NCI-H345 treated with DMSO at 0.1 percent for 48 hours (cell line): ENCODE results near the gene CD14.
"Not testable (repeated sequence)": the region's sequence is repeated elsewhere in the genome, so short reads cannot be mapped to it uniquely, and the experiment has no call there.

Experiments
- DNase-seq: peaks from one replicate; lab custom pipeline; 2025; ENCODE audit not compliant: unreplicated experiment; lab: John Stamatoyannopoulos, UW

CD14 gene

GRCh38 chr5:140635291-140636257 lies 2.6 kb upstream of the CD14 start:
- no peak for DNase-seq

- DNase-seq: no peak
Observed at GRCh38 chr5:140634103-140634502, 1.1 kb upstream of the CD14 start.

- DNase-seq: no peak
Observed at GRCh38 chr5:140633501-140633900, 526 bp upstream of the CD14 start.

- DNase-seq: no peak
Observed at GRCh38 chr5:140632366-140633020, 482 bp downstream of the CD14 start.

- DNase-seq: no peak
Observed at GRCh38 chr5:140631831-140632365, 1.1 kb downstream of the CD14 start.

- no peak for DNase-seq
Observed at GRCh38 chr5:140631036-140631417, 1.9 kb downstream of the CD14 start.

- DNase-seq: no peak
Observed at GRCh38 chr5:140630292-140631035, 2.5 kb downstream of the CD14 start.

- DNase-seq: no peak
Observed at GRCh38 chr5:140628711-140629110, 4.3 kb downstream of the CD14 start.

- no peak for DNase-seq
Observed at GRCh38 chr5:140627972-140628371, 5.0 kb downstream of the CD14 start.

GRCh38 chr5:140624886-140625285 lies 8.1 kb downstream of the CD14 start:
- not testable (repeated sequence) for DNase-seq

GRCh38 chr5:140623061-140623460 lies 9.9 kb downstream of the CD14 start:
- DNase-seq: not testable (repeated sequence)

GRCh38 chr5:140622301-140622700 lies 10.7 kb downstream of the CD14 start:
- no peak for DNase-seq

- DNase-seq: no peak
Observed at GRCh38 chr5:140611020-140611521, 21.9 kb downstream of the CD14 start.

- DNase-seq: no peak
Observed at GRCh38 chr5:140609126-140609525, 23.8 kb downstream of the CD14 start.

- no peak for DNase-seq
Observed at GRCh38 chr5:140608722-140609121, 24.3 kb downstream of the CD14 start.

- DNase-seq: no peak
Observed at GRCh38 chr5:140607031-140607430, 25.9 kb downstream of the CD14 start.

GRCh38 chr5:140605879-140606278 lies 27.1 kb downstream of the CD14 start:
- DNase-seq: no peak

GRCh38 chr5:140603734-140604133 lies 29.2 kb downstream of the CD14 start:
- DNase-seq: no peak

- not testable (repeated sequence) for DNase-seq
Observed at GRCh38 chr5:140603446-140603698, 29.6 kb downstream of the CD14 start.

- no peak for DNase-seq
Observed at GRCh38 chr5:140602147-140602546, 30.8 kb downstream of the CD14 start.

- no peak for DNase-seq
Observed at GRCh38 chr5:140600096-140600495, 32.9 kb downstream of the CD14 start.
